Panc1 (cell line): ENCODE measurements around the gene FJX1. TPM values are rescaled to one million over a fixed set of nuclear protein-coding genes. Genes with fewer than 3 reads are reported as not detected.

Experiments used
- ATAC-seq: fragments of 200-7000 bp; cut with Tn5 transposase; 2 replicates; pipeline ENCODE4 v1.9.1; 2020; ENCODE audit warnings: mild to moderate bottlenecking, moderate library complexity
- BruUV-seq: library from RNA; stranded (reverse); fragments of 400-500 nt; replicated peaks from 2 replicates; lab custom pipeline; 2021; lab: Mats Ljungman, UMichigan
- CTCF ChIA-PET: fragments of 300-600 bp; sonication (Branson Sonifier 250); formaldehyde crosslinking; loops from one replicate; lab custom pipeline; 2022; ENCODE audit warnings: antibody characterized with exemption; lab: Charles Lee
- POLR2A ChIA-PET: fragments of 300-600 bp; sonication (Branson Sonifier 250); formaldehyde crosslinking; loops from one replicate; lab custom pipeline; 2022; ENCODE audit warnings: antibody characterized with exemption; lab: Charles Lee
- DNase-seq: peaks from one replicate; pipeline ENCODE4 v3.0.0-alpha.2; 2010; ENCODE audit warnings: low read depth, low spot score
- H3K27ac ChIP-seq: 2 replicates; pipeline ENCODE4 v1.5.1; 2011; ENCODE audit warnings: mild to moderate bottlenecking, low read length, inconsistent platforms
- H3K27me3 ChIP-seq: fragments of 200-500 bp; sonication (Bioruptor generic); 2 replicates; pipeline ENCODE4 v1.6.0; 2014; ENCODE audit warnings: low read length, inconsistent platforms; ENCODE audit not compliant: control insufficient read depth, insufficient read depth
- H3K36me3 ChIP-seq: fragments of 200-500 bp; sonication (Bioruptor generic); 2 replicates; pipeline ENCODE4 v1.5.1; 2014; ENCODE audit warnings: inconsistent platforms, mild to moderate bottlenecking, low read length, moderate library complexity; ENCODE audit not compliant: control insufficient read depth, insufficient read depth
- H3K4me1 ChIP-seq: 2 replicates; pipeline ENCODE4 v1.5.1; 2011; ENCODE audit warnings: inconsistent platforms, mild to moderate bottlenecking, low read length, moderate library complexity; ENCODE audit not compliant: control insufficient read depth, insufficient read depth
- H3K4me3 ChIP-seq, 2 experiments: 2 replicates each; pipeline ENCODE4 v1.5.1; 2011 to 2012; ENCODE audit warnings: low read depth in 2 of 2, low read length in 2 of 2, mild to moderate bottlenecking in 2 of 2, inconsistent platforms in 1 of 2, moderate library complexity in 1 of 2
- H3K9me3 ChIP-seq: fragments of 200-500 bp; sonication (Bioruptor generic); 2 replicates; pipeline ENCODE4 v1.5.1; 2014; ENCODE audit warnings: low read depth, mild to moderate bottlenecking, inconsistent platforms, low read length, moderate library complexity; ENCODE audit not compliant: control insufficient read depth, insufficient read depth
- POLR2AphosphoS5 ChIP-seq: IDR thresholded peaks from 2 replicates; pipeline ENCODE4 v1.6.1; 2012; ENCODE audit warnings: mild to moderate bottlenecking, low read depth, low read length, moderate library complexity
- REST ChIP-seq, 2 experiments: IDR thresholded peaks; 2 replicates each; pipeline ENCODE4 v1.6.1; 2011 to 2012; ENCODE audit warnings: low read depth in 2 of 2, control low read depth in 1 of 2, low read length in 1 of 2, mild to moderate bottlenecking in 1 of 2, moderate library complexity in 1 of 2; ENCODE audit not compliant: insufficient read depth in 1 of 2
- SIN3A ChIP-seq: IDR thresholded peaks from 2 replicates; pipeline ENCODE4 v1.6.1; 2012; ENCODE audit warnings: low read depth, mild to moderate bottlenecking, low read length, moderate library complexity, borderline replicate concordance; ENCODE audit not compliant: insufficient read depth
- TCF7L2 ChIP-seq: IDR thresholded peaks from 2 replicates; pipeline ENCODE4 v1.6.1; 2011; ENCODE audit warnings: mild to moderate bottlenecking, low read depth, low read length, inconsistent platforms
- in situ Hi-C: cut with HindIII; loops from 2 replicates; pipeline ENCODE4 v1.10.0; 2016; ENCODE audit warnings: low sequenced_read_pairs, low pct_unique_long_range_greater_than_20kb
- intact Hi-C: fragments of 100-400 bp; cut with micrococcal nuclease; formaldehyde crosslinking; loops from one replicate; pipeline ENCODE4 v1.10.0; 2022; ENCODE audit not compliant: unreplicated experiment
- total RNA-seq: library from RNA; stranded (reverse); gene quantifications from one replicate; pipeline ENCODE4 v1.2.1, GENCODE V29; 2021; ENCODE audit not compliant: unreplicated experiment
- TF ChIP-seq, protein P1 (sequence below): fragments of 450-650 bp; IDR thresholded peaks from 2 replicates; pipeline ENCODE4 v1.5.1; 2017; ENCODE audit warnings: mild to moderate bottlenecking

FJX1 gene
- total RNA-seq, 1 experiment from 2014 or later = 31.1 TPM

- H3K27me3 ChIP-seq = no peaks in the 10 kb centered on the region
- TF ChIP-seq, protein P1, sequence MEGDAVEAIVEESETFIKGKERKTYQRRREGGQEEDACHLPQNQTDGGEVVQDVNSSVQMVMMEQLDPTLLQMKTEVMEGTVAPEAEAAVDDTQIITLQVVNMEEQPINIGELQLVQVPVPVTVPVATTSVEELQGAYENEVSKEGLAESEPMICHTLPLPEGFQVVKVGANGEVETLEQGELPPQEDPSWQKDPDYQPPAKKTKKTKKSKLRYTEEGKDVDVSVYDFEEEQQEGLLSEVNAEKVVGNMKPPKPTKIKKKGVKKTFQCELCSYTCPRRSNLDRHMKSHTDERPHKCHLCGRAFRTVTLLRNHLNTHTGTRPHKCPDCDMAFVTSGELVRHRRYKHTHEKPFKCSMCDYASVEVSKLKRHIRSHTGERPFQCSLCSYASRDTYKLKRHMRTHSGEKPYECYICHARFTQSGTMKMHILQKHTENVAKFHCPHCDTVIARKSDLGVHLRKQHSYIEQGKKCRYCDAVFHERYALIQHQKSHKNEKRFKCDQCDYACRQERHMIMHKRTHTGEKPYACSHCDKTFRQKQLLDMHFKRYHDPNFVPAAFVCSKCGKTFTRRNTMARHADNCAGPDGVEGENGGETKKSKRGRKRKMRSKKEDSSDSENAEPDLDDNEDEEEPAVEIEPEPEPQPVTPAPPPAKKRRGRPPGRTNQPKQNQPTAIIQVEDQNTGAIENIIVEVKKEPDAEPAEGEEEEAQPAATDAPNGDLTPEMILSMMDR = no peak
- TF ChIP-seq TCF7L2 (no peak), POLR2AphosphoS5 (no peak), REST (IDR thresholded peaks at IDR 0.05; ENCODE audit: insufficient read depth in 1 of 2, low read depth in 2 of 2, low read length in 1 of 2) (no peak)
- H3K4me3 ChIP-seq = no peak overlapping the region
- no peaks in the 10 kb centered on the region for H3K36me3 ChIP-seq
- DNase-seq (no peak), ATAC-seq (no peak)
- POLR2A ChIA-PET = no interaction called here
- CTCF ChIA-PET = no interaction called here
- no peaks in the 10 kb centered on the region for H3K4me1 ChIP-seq
- H3K27ac ChIP-seq = no peak overlapping the region
- no TSS peak for BruUV-seq
- intact Hi-C loops (no loop called here), in situ Hi-C loops (no loop called here)
- H3K9me3 ChIP-seq = no peaks in the 10 kb centered on the region
Measured at GRCh38 chr11:35655856-35656255, 37.6 kb downstream of the FJX1 start.

DNA sequence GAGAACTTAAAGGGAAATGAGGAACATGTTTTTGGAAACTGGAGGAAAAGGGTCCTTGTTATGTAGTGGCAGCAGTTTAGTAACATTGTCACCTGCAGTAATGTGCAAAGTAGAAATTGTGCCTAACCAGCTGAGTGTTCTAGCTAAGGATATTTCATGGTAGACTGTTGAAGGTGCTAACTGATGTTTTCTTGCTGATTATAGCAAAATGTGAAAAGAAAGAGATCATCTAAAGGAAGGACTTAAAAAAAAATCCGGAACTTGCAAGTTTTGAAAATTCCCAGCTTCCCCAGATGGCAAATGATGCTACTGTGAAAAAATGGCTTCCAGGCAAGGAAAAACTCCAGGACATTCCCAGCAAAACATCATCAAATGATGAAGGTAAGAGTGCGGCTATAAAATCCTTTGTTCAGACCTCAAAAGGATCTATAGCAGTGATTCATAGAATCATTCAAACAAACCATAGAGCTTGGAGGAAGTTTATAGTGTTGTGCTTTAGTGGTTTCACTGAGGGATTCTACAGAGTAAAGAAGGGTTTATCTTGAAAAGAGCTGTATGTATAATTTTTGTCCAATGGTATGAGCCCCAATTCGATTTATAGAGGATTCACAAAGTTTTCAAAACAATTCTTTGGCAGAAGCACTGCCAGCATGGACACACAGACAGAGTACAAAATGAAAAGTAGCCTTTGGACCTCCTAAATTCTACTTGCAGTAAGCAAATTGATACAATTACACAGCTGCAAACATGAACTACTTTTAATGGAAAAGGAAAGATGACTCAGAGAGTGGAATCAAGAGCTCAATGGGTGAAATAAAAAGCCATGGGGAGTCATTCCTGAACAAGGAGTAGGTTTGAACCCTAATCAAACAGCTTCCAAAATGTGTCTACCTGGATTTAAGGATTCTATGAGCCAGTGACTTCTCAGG, 40.0 kb downstream of the FJX1 start:
- no peak for TF ChIP-seq POLR2AphosphoS5
- TF ChIP-seq SIN3A = no peak
- TF ChIP-seq, protein P1 = no peak
- no peak for TF ChIP-seq REST (IDR thresholded peaks at IDR 0.05; ENCODE audit: insufficient read depth in 1 of 2, low read depth in 2 of 2, low read length in 1 of 2)
- no peak for TF ChIP-seq TCF7L2
- no peak for ATAC-seq
- peaks cover 8% of the 10 kb centered on the region for H3K4me1 ChIP-seq
- intact Hi-C loops (no loop called here), in situ Hi-C loops (no loop called here)
- no peak overlapping the region for H3K27ac ChIP-seq
- no TSS peak for BruUV-seq
- H3K36me3 ChIP-seq = no peaks in the 10 kb centered on the region
- H3K27me3 ChIP-seq = no peaks in the 10 kb centered on the region
- POLR2A ChIA-PET = interaction anchor here (0.5 kb wide), 1 partner anchor 171 kb away, joined by 3 read pairs; no protein-coding TSS in a partner anchor
- CTCF ChIA-PET = no interaction called here
- H3K9me3 ChIP-seq = no peaks in the 10 kb centered on the region; the same call in 1 of the 2 replicates
- no peak for DNase-seq
- H3K4me3 ChIP-seq = no peak overlapping the region
